GM18505 (cell line): ENCODE measurements around the gene UBE2I.
A peak's percentile ranks its signal among the peaks of the same experiment; 100 is the strongest.
"Not testable (repeated sequence)": the region's sequence is repeated elsewhere in the genome, so short reads cannot be mapped to it uniquely, and the experiment has no call there.

Source experiments
- ATAC-seq: cut with Tn5 transposase; IDR thresholded peaks from one replicate; pipeline ENCODE4 v1.9.1; 2021; ENCODE audit not compliant: unreplicated experiment
- POLR2A ChIP-seq: IDR thresholded peaks from 4 replicates; pipeline ENCODE4 v1.6.1; 2011; ENCODE audit warnings: borderline replicate concordance; ENCODE audit not compliant: insufficient read depth, insufficient read length; ENCODE audit errors: extremely low read depth

UBE2I gene

GRCh38 chr16:1295465-1295864 is 14.0 kb upstream of the UBE2I start:
- no peak for TF ChIP-seq POLR2A
- no peak for ATAC-seq

DNA sequence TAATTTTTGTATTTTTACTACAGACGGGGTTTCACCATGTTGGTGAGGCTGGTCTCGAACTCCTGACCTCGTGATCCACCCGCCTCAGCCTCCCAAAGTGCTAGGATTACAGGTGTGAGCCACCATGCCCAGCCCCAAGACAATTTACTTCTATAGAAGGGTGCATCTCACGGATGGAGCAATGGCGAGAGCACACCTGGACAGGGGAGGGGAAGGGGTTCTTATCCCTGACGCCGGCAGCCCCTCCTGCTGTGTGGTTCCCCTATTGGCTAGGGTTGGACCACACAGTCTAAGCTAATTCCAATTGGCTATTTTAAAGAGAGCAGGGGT is 12.8 kb upstream of the UBE2I start:
- not testable (repeated sequence) for ATAC-seq

- no peak for ATAC-seq
- TF ChIP-seq POLR2A: no peak
Measured at GRCh38 chr16:1297018-1297696, 12.3 kb upstream of the UBE2I start.

GRCh38 chr16:1298406-1298805 is 11.0 kb upstream of the UBE2I start:
- no peak for ATAC-seq

GRCh38 chr16:1299012-1299867 is 10.2 kb upstream of the UBE2I start:
- no peak for ATAC-seq
- no peak for TF ChIP-seq POLR2A

More at GRCh38 chr16:1298406-1298805, 11.0 kb upstream of the UBE2I start:
- no peak for TF ChIP-seq POLR2A

DNA sequence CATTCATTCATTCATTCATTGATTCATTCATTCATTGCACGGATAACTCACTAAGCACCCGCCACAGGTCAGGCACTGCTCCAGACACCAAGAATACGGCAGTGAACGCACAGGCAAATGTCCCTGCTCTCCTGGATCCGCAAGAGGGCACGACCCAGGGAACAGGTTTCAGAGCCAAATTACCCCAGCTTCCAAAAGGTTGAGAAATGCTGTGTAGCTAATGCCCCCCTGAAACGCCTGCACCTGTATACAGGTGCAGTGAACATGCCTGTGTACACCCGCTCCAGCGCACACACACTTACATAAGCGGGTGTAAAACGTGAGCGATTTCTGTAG is 9.6 kb upstream of the UBE2I start:
- no peak for ATAC-seq
- TF ChIP-seq POLR2A: no peak

- TF ChIP-seq POLR2A: no peak
- no peak for ATAC-seq
Measured at GRCh38 chr16:1300664-1301476, 8.6 kb upstream of the UBE2I start.

- TF ChIP-seq POLR2A: no peak
- ATAC-seq: no peak
Measured at GRCh38 chr16:1301562-1301961, 7.9 kb upstream of the UBE2I start.

DNA sequence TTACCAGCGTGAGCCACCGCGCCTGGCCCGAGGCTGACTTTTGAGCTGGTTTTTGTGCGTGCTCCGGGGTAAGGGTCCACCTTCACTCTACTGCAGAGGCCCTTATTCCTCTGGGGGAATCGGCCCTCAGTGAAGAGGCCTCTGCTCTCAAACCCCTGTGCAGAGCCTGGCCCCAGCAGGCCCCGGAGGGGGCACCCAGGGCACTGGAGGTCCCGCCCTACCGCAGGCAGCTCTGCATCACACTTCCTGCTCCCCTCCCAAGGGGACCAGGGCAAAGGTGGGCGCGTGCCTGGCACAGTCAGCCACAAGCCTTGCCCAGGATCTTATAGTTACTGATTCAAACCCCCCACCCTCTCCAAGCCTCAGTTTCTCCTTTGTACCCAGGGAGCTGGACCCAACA is 3.6 kb upstream of the UBE2I start:
- no peak for TF ChIP-seq POLR2A
- no peak for ATAC-seq

DNA sequence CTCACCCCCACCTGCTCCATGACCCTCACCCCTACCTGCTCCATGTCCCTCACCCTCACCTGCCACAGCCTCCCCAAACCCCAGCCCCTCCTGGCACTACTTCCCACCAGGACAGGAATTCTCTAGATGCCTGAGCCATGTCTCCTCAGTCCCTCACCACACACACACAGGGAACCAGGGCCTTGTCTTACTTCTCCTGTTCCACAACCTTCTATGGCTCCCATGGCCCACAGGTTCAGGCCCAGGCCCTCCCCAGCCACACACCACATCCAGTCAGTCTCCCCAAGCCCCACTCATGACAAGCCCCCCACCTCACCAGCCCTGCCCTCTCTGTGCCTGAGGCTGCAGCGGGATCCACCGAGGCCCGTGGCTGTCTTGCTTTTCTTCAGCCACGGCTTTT is 3.1 kb upstream of the UBE2I start:
- no peak for ATAC-seq
- no peak for TF ChIP-seq POLR2A

- no peak for ATAC-seq
- TF ChIP-seq POLR2A: peak; percentile 66
Measured at GRCh38 chr16:1308036-1308976, 1.1 kb upstream of the UBE2I start.

DNA sequence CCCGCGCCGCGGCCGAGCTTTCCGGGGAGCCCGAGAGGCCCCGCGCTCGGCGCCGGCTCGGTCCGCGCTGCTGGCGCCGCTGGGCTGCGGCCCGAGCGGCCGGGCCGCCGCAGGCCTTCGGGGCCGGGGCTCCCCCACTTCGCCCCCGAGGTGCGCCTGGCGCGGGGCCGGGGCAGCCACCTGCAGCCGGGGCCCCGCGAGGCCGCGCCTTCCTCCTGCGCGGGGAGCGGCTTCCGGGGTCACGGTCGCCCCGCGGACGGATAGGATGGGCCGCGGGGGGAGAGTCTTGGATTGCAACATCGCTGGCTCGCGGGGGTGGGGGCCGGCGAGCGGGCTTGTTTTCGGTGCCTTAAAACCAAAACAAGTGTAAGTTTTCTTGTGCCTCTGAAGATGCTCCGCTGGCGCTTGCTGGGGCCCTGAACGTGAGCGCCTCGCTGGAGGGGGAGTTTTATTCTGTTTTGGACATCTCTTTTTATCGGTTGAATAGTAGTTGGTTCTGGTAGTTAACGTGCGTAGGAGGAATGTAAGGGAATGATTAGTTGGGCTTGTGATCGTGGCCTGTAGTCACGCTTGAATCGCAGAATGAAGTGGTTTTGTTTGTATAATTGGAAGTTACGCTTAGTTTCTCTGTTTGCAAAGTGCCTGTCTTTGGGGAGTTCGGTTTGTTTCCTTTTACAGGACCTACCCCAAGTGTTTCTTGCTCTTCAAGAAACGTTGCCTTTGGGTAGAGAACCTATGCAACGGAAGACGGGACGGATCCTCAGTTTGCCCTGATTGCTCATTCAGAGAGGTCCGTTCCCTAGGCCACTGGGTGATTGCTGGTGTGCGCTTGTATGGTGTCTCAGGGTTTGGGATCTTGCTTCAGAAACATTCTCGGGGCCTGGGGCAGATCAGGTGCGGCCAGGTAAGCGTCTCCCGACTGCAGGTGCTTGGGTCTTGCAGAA is 724 bp downstream of the UBE2I start:
- TF ChIP-seq POLR2A: no peak
- ATAC-seq: peak; percentile 18
